WERI-Rb-1 (cell line): Measurements from ENCODE around the gene ATP8A2.

ENCODE experiments used
- DNase-seq: peaks from one replicate; pipeline ENCODE4 v3.0.0-alpha.2; 2020
- H3K27ac ChIP-seq: fragments of 250-450 bp; sonication (Bioruptor Pico); 2 replicates; pipeline ENCODE4 v1.5.1; 2020; ENCODE audit warnings: mild to moderate bottlenecking, moderate library complexity
- H3K27me3 ChIP-seq: fragments of 250-450 bp; sonication (Bioruptor Pico); 2 replicates; pipeline ENCODE4 v1.5.1; 2021; ENCODE audit warnings: mild to moderate bottlenecking, low read depth, moderate library complexity; ENCODE audit not compliant: insufficient read depth, severe bottlenecking
- H3K36me3 ChIP-seq: fragments of 250-450 bp; sonication (Bioruptor Pico); 2 replicates; pipeline ENCODE4 v1.5.1; 2020; ENCODE audit warnings: mild to moderate bottlenecking, moderate library complexity
- H3K4me3 ChIP-seq: 2 replicates; pipeline ENCODE4 v1.5.1; 2011; ENCODE audit warnings: low read depth, mild to moderate bottlenecking, control low read depth, low read length
- H3K9me3 ChIP-seq: fragments of 250-450 bp; sonication (Bioruptor Pico); 2 replicates; pipeline ENCODE4 v1.5.1; 2021; ENCODE audit warnings: mild to moderate bottlenecking, moderate library complexity; ENCODE audit not compliant: severe bottlenecking
- TF ChIP-seq, protein P1 (sequence below): IDR thresholded peaks from 2 replicates; pipeline ENCODE4 v1.5.1; 2011; ENCODE audit warnings: low read depth, mild to moderate bottlenecking, control low read depth, inconsistent platforms, low read length

The ATP8A2 gene

DNA sequence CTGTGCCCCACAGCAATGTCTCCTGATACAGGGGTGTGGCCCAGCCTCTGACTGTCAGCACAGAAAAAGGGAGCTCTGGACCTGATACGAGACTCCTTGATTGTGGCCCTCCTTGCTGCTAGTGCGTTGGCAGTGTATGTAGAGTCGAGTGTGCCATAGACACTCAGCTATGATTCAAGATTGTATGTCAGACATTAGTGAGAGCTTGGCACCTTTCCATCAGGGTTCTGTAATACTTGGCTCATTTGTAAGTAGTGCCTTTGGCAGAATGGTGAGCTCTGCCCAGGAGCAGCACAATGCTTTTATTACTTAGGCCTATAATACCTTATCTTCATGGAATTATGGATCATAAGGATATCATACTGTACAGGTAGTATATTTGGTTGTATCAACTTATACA, 83.4 kb downstream of the ATP8A2 start:
- TF ChIP-seq, protein P1, sequence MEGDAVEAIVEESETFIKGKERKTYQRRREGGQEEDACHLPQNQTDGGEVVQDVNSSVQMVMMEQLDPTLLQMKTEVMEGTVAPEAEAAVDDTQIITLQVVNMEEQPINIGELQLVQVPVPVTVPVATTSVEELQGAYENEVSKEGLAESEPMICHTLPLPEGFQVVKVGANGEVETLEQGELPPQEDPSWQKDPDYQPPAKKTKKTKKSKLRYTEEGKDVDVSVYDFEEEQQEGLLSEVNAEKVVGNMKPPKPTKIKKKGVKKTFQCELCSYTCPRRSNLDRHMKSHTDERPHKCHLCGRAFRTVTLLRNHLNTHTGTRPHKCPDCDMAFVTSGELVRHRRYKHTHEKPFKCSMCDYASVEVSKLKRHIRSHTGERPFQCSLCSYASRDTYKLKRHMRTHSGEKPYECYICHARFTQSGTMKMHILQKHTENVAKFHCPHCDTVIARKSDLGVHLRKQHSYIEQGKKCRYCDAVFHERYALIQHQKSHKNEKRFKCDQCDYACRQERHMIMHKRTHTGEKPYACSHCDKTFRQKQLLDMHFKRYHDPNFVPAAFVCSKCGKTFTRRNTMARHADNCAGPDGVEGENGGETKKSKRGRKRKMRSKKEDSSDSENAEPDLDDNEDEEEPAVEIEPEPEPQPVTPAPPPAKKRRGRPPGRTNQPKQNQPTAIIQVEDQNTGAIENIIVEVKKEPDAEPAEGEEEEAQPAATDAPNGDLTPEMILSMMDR = no peak
- Histone ChIP-seq H3K4me3 (no peak overlapping the region), H3K36me3 (no peaks in the 10 kb centered on the region), H3K27me3 (no peaks in the 10 kb centered on the region), H3K9me3 (no peaks in the 10 kb centered on the region), H3K27ac (no peak overlapping the region)
- DNase-seq = no peak

DNA sequence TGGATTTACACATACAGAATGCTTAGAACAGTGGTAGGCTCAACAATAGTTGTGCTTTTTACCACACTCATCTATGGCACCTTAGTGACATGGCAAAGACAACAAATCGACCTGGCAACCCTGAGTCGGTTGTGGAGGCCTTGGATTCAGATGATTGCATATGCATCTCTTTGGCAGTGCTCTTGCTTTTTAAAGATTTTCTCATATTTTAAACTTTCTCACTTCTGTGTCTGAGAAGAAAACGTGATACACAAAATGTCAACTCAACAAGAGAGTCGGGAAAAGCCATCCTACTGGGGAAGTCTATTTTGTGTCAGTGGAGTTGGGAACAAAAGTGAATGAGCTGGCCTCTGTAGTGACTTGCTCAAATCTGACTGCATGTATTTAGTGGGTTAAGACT, 85.8 kb downstream of the ATP8A2 start:
- Histone ChIP-seq H3K4me3 (no peak overlapping the region), H3K36me3 (no peaks in the 10 kb centered on the region), H3K27me3 (no peaks in the 10 kb centered on the region), H3K9me3 (no peaks in the 10 kb centered on the region), H3K27ac (no peak overlapping the region)
- TF ChIP-seq, protein P1 = no peak
- no peak for DNase-seq

DNA sequence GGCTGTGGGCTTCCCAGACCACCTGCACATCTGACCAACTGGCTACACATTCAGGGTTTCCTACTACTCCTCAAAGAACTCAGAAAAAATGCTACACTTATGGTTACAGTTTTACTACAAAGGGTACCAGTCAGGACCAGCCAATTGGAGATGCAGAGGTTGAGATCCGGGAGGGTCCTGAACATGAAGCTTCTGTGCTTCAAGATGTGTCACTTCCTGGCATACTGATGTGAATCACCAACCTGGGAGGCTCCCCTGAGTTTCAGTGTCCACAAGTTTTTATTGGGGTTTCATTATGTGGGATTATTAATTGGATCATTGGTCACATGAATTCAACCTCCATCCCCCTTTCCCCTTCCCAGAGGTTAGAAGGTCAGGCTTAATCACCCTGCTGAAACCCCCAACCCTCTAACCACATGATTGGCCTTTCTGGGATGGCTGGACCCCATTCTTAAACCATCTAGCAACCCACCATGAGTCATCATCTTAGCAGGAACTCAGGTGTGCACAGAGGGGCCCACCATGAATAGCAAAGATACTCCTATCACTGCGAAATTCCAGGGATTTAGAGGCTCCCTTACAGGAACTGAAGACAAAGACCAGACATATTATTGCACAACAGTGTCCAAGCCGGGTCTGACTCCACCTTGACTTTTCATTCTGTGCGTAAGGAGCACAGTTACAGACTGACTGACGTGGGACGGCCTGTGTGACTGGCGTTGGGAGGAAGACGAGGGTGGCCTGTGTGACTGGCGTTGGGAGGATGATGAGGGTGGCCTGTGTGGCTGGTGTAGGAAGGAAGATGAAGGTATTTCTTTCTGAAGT, 90.7 kb downstream of the ATP8A2 start:
- Histone ChIP-seq H3K4me3 (no peak overlapping the region), H3K27me3 (no peaks in the 10 kb centered on the region)
- no peak for DNase-seq

DNA sequence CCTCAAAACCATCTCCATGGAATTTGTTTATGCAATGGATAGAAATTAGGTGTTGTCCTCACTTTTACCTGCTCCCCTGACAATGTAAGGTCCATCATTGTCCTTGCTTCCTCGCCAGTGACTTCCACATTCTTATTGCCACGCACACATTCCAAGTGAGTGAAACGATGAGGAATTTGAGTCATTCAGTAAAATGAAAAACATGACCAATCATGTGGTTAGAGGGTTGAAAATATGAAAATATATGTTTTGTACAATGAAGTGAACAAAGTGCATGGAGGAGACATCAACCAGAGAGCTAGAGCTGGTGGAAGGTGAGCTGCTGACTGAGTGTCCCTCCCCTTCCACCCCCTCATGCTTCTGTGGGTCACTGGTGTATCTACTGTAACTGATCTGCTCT, 91.7 kb downstream of the ATP8A2 start:
- no peaks in the 10 kb centered on the region for H3K27me3 ChIP-seq
- H3K27ac ChIP-seq = no peak overlapping the region
- H3K9me3 ChIP-seq = peaks cover 6% of the 10 kb centered on the region
- H3K36me3 ChIP-seq = no peaks in the 10 kb centered on the region
- no peak overlapping the region for H3K4me3 ChIP-seq
- TF ChIP-seq, protein P1 = no peak
- no peak for DNase-seq

More for the DNA sequence above, 90.7 kb downstream of the ATP8A2 start:
- H3K27ac ChIP-seq = no peak overlapping the region
- H3K9me3 ChIP-seq = no peaks in the 10 kb centered on the region
- H3K36me3 ChIP-seq = no peaks in the 10 kb centered on the region
- TF ChIP-seq, protein P1 = no peak

DNA sequence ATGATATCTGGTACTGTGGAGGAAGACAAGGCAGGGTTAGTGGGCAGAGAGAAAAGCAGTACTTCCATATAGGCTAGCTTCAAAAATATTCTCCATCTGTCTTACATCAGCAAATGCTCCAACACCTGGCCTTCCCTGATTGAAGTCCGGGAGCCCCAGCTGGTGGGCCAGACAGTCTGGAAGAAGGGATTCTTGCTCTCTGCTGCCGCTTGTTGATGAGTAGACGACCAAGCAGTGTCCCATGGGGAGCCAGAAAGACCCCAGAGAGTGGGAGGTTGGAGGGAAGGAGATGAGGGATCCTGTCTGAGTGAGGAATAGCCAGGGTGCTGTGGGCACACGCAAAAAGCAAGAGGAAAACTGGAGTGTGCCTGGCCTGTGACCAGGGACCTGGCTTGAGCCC, 95.1 kb downstream of the ATP8A2 start:
- no peak overlapping the region for H3K4me3 ChIP-seq
- TF ChIP-seq, protein P1 = peak; percentile 46
- H3K27ac ChIP-seq = no peak overlapping the region
- H3K9me3 ChIP-seq = peaks cover 6% of the 10 kb centered on the region
- H3K27me3 ChIP-seq = peaks cover 2% of the 10 kb centered on the region
- no peaks in the 10 kb centered on the region for H3K36me3 ChIP-seq
- peak; percentile 55 for DNase-seq
